ENCODE data around the gene CACNA1C.

CACNA1C gene

DNA sequence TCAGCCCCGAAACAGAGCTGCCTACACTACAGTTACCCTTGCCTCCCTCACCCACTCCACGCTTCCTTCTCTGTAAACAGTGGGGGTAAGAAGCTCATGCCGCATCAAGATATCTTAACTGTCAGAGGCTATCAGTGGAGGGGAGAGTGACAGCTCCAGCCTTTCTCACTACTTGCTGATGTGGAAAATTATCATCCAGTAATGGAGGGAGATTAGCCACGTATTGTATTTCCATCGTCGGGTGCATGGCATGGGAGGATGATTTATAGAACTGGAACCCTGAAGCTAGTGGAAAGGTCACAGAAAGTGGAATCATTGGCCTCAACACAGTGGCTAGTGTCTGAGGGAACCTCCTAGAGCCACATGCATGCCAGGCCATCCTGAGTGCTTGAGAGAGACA is 471.1 kb downstream of the CACNA1C start:
- no peak overlapping the region for H3K27ac ChIP-seq
- no peak overlapping the region for H3K4me3 ChIP-seq

- no peak overlapping the region for H3K27ac ChIP-seq
- H3K4me3 ChIP-seq = no peak overlapping the region
Measured at GRCh38 chr12:2526371-2526770, 473.6 kb downstream of the CACNA1C start.

DNA sequence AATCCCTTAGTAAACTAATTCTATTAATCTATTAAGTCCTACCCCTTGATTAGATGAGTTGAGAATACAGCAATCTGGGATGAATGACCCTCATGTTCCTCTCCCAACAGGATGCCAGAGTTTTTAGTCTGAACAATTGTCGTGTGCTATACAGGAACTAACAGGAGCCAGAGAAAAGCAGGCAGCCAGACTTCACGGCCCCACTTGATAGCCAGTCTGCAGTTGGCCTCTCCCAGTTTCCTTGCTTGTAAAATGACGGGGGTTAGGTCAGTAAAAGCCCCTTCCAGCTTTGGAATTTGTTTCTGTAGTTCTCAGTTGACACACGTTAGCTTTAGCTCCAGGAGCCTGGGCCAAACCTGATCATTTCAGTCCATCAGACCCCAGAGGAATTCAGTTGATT is 475.2 kb downstream of the CACNA1C start:
- Histone ChIP-seq H3K4me3 (no peak overlapping the region), H3K27ac (no peak overlapping the region)

DNA sequence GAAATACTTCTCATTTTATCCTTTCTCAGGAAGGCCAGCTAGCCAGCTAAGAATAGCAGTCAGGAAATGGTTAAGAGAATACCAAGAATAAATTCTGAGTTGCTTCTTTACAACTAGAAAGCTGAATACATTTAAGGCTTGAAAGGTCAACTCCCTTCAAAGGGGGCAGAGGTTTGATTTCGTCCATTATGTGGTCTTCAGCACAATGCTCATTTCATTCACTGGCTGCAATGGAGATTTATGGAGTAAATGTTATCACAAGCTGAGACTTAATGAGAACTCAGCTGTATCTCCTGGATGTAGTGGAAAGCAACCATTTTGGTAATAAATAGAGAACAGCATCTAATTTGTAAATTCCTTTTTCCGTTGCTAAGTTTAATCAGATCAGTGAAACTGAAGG is 477.0 kb downstream of the CACNA1C start:
- Histone ChIP-seq H3K4me3 (no peak overlapping the region), H3K27ac (no peak overlapping the region)

GRCh38 chr12:2531371-2531770 is 478.6 kb downstream of the CACNA1C start:
- no peak overlapping the region for H3K27ac ChIP-seq
- no peak overlapping the region for H3K4me3 ChIP-seq

DNA sequence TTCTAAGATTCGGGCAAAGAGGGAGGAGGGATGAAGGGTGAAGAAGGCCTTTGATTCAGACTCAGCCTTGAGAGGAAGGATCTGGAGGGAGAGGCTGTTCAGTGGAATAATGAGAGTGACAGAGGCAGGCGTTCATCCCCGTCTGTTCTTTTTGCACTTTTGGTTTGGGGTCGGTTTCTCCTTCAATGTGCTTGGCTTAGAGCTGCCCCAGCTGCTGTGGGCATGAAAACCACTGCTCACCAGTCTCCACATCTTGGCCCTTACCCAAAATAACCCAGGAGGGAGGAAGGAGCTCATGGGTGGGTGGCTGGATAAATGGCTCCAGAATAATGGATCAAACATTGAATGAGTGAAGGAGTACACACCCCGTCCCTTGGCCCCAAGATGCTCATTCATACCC is 480.2 kb downstream of the CACNA1C start:
- Histone ChIP-seq H3K27ac (no peak overlapping the region), H3K4me3 (no peak overlapping the region)

- no peak overlapping the region for H3K4me3 ChIP-seq
- H3K27ac ChIP-seq = no peak overlapping the region
Measured at GRCh38 chr12:2535583-2536204, 482.9 kb downstream of the CACNA1C start.

- Histone ChIP-seq H3K27ac (no peak overlapping the region), H3K4me3 (no peak overlapping the region)
Measured at GRCh38 chr12:2536724-2537123, 483.9 kb downstream of the CACNA1C start.

DNA sequence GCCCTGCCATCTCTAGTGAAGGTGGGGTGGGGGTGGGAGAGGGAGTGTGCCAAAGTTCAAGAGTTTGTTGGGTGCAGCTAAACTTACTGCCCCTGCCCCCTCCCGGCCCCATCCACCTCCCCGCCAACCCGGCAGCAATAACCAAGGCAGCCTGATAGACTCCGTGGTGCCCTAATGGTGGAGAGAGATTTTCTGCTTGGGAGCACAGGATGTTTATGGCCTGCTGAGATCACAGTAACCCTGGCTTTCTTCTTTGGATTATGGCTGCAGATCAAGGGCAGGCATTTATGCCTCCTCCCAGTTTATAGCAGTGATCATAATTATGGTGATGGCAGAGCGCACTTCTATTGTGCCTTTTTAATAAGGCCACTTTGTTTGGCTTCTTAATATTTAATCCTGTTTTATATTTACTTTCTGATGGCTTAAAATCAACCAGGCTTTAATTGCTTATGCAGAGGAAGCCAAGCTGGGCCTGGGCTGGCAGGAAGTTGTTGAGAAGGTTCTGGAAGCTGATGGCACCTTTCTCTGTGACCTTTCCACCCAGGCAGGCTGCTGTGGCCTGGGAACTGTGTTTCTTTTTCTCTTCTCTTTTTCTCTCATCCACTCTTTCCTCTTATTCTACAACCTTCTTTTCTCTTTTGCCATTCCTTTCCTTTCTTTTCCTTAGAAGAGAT is 485.2 kb downstream of the CACNA1C start:
- H3K4me3 ChIP-seq = no peak overlapping the region
- no peak overlapping the region for H3K27ac ChIP-seq

DNA sequence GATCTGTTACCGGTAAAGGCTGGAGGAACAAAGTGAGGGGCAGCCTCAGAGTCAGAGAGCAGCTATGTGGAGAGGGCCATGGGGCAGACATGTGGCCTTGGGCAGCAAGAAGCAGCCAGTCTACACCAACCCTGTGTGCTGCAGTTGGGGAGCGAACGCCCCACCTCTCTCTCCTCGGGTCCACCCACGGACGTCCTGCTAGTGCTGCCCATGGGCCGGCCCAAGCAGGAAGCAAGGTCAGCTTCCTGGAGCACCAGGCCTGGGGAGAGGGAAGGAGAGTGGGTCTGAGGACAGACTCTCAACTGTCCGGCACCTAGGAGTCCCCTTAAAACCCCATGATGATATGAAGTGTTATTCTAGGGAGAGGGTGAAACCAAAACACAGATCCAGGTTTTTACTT is 487.2 kb downstream of the CACNA1C start:
- peak overlapping the region in 2 of 21 experiments; percentile 35 to 45 for H3K27ac ChIP-seq
- H3K4me3 ChIP-seq = no peak overlapping the region

DNA sequence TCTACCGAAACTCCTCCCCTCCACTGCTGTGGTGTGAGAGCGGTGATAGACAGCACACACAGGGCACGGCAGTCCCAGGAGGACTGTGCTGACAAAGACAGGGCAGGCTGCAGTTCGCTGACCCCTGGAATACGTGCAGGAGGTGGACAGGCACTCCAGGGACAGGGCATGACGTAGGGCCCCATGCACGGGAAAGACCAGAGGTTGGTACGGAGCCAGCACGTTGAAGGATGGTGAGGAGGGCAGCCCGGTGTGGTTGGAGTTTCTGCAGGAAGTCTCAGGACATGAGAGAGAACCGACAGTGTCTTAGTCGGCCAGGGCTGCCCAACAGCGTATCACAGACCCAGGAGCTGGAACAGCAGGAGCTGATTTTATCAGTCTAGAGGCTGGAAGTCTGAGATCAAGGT is 487.8 kb downstream of the CACNA1C start:
- peak overlapping the region in 2 of 21 experiments; percentile 35 to 45 for H3K27ac ChIP-seq
- H3K4me3 ChIP-seq = no peak overlapping the region

DNA sequence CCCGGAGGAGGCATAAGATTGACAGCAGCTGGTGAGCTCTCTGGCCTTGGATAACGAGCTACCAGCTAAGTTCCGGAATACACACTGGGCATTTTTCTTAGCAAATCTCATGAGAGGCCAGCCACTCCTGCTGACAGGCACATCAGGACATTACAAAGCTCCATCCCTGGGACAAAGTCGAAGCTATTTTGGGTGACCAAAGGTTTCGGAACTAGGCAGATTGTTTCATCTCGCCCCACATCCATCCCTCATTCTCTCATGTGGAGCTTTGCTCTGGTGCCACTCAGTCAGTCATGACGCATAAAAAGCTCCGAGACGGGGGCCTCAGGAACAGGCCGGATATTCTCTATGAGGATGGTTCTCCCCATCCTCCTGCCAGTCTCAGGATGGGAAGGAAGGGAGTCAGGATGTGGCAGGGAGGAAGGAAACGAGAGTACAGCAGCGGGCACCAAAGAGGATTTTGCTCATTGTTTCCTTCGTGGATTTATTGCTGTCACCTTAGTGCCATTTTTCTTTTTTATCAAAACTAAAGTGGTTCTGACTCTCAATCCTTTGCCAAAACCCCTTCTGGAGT is 488.9 kb downstream of the CACNA1C start:
- H3K4me3 ChIP-seq = no peak overlapping the region
- peak overlapping the region in 1 of 21 experiments; percentile 7 for H3K27ac ChIP-seq

DNA sequence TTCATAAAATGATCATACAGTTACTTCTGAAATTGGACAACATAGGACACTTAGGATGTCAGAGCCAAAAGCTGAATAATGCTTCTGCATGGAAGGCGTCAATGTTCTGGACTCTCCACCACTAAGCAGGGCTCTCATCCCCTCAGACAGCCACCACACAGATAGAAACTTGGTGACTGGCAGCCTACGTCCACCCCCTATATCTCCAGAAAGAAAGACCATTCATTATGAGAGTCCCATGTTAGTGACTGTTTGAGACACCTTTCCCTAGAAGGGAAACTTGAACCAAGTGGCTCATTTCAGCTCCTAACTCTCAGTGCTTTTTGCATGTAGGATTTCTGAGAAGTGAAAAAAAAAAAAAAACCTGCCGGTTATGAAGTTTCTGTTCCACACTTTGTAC is 491.0 kb downstream of the CACNA1C start:
- Histone ChIP-seq H3K27ac (no peak overlapping the region), H3K4me3 (no peak overlapping the region)

GRCh38 chr12:2544230-2544629 is 491.4 kb downstream of the CACNA1C start:
- Histone ChIP-seq H3K27ac (no peak overlapping the region), H3K4me3 (no peak overlapping the region)

GRCh38 chr12:2547273-2548044 is 494.7 kb downstream of the CACNA1C start:
- H3K27ac ChIP-seq = no peak overlapping the region

GRCh38 chr12:2548081-2548480 is 495.3 kb downstream of the CACNA1C start:
- Histone ChIP-seq H3K27ac (no peak overlapping the region), H3K4me3 (no peak overlapping the region)

More at GRCh38 chr12:2547273-2548044, 494.7 kb downstream of the CACNA1C start:
- no peak overlapping the region for H3K4me3 ChIP-seq

DNA sequence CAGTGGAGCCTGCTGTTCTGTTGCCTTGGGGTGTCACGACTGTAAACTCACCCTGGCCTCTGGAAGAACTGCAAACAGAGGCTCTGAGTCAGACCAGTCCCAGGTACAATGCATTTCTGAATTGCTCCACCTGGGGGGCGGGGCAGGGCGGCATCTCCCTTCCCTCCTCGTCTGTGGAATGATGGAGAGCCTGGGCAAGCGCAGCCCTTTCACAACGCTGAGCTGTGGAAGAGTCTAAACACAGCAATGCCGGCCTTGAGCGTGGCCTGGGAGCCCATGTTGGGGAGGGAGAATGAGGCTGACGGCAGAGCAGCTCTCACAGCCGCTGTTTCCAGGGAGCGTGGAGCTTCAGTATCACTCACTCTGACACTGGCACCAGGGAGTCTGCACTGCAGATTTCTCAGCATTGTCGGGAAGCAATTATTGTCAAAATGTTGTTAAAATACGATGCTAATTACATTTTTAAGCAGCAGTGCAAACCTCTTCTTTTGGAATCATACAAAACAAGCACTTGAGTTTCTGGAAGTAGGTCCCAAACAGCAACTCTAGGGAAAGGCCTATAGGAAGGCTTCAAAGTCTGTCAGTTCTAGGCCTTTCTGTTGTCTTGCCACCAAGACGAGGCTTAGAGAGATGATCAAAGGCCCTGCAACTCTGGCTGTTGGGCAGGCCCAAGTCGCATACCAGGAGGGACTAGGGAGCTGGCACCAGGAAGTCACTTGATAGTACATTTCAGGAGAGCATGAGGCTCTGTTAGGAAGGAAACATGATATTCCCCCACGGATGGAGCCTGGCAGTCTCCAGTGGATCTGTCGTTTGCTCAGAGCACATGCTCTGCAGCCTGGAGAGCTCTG is 498.0 kb downstream of the CACNA1C start:
- no peak overlapping the region for H3K4me3 ChIP-seq
- H3K27ac ChIP-seq = no peak overlapping the region

GRCh38 chr12:2551412-2551900 is 498.7 kb downstream of the CACNA1C start:
- Histone ChIP-seq H3K27ac (no peak overlapping the region), H3K4me3 (no peak overlapping the region)

DNA sequence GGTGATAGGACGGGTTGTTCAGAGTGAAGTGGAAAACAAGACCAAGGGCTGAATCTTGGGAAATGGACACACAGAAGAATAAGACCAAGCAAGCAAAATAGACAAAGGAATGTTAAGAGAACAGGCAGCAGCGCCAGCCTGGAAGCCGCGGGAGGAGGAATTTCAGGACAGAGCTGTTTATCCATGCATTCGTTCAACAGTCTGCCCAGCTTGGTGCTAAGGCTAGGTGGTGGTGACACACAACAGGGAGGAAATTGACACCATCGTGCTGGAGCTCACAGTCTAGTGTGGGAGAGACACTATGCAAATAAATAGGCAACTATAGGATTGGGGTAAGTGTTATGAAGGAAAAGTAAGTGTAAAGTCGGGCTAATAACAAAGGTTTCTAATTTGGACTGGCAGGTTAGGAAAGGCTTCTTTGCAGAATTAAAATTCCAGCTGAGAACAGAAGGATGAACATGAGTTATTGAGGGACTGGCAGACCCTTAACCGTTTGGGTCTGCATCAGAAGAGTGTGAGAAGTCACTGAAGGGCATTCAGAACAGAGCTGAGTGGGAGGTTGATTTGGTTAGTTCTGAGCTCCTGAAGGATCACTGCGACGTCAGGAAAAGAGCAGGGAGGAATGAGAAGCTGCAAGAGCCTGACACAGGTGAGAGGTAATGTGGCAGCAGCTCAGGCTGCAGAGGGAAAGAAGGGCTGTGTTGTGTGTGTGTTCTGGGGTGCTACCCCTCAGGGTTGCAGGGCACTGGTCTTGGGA is 499.4 kb downstream of the CACNA1C start:
- Histone ChIP-seq H3K27ac (no peak overlapping the region), H3K4me3 (no peak overlapping the region)
